Mammary epithelial cell (primary cell): ENCODE measurements around the gene UCN2.

ENCODE experiments used
- EZH2 ChIP-seq: IDR thresholded peaks from 2 replicates; pipeline ENCODE4 v1.6.1; 2012; ENCODE audit warnings: low read length, inconsistent platforms, borderline replicate concordance
- TF ChIP-seq, protein P1 (sequence below), 2 donors: IDR thresholded peaks in 1 of 2; conservative IDR thresholded peaks in 1 of 2; 2 replicates each; pipeline ENCODE4 v1.5.1; 2011 to 2012; ENCODE audit warnings: inconsistent platforms in 2 of 2, low read length in 2 of 2, mild to moderate bottlenecking in 2 of 2, control low read depth in 1 of 2, low read depth in 1 of 2; ENCODE audit not compliant: insufficient read depth in 1 of 2; ENCODE audit errors: extremely low read depth in 1 of 2

DNA sequence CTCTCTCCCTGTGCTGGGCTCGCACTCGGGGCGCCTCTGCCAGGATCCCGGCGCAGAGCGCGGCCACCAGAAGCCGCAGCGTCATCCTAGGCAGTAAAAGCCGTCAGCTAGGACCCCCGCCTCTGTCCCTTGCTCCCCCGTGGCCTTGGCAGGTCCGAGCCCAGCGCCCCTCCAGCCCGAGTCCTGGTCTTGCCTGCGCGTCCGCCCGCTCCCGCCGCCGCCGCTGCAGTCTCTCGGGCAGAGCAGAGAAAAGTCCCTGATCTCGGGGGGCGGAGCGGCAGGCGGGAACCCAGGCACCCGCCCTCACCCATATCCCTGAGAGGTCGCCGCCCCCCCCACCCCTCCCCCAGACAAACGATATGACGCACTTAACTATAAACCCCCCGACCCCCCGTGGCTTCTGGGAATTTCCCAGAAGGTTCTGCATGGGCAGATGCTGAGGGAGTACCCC, 31.5 kb upstream of the UCN2 start, which contains the start of gene COL7A1:
- TF ChIP-seq, protein P1, sequence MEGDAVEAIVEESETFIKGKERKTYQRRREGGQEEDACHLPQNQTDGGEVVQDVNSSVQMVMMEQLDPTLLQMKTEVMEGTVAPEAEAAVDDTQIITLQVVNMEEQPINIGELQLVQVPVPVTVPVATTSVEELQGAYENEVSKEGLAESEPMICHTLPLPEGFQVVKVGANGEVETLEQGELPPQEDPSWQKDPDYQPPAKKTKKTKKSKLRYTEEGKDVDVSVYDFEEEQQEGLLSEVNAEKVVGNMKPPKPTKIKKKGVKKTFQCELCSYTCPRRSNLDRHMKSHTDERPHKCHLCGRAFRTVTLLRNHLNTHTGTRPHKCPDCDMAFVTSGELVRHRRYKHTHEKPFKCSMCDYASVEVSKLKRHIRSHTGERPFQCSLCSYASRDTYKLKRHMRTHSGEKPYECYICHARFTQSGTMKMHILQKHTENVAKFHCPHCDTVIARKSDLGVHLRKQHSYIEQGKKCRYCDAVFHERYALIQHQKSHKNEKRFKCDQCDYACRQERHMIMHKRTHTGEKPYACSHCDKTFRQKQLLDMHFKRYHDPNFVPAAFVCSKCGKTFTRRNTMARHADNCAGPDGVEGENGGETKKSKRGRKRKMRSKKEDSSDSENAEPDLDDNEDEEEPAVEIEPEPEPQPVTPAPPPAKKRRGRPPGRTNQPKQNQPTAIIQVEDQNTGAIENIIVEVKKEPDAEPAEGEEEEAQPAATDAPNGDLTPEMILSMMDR (conservative IDR thresholded peaks at IDR 0.05 in 1 of 2, IDR thresholded peaks at IDR 0.05 in 1 of 2; ENCODE audit: extremely low read depth in 1 of 2, insufficient read depth in 1 of 2, low read depth in 1 of 2, low read length in 2 of 2) = peak in 1 of 2 donors; percentile 0
- TF ChIP-seq EZH2 = no peak
